Stimulated activated effector memory CD8-positive, alpha-beta T cell treated with anti-CD3 and anti-CD28 coated beads, Interleukin-12 subunit alpha, Interleukin-12 subunit beta, amount 100 ng/mL, for 72 hours (primary cell): ENCODE results near the gene KCNH8.
A peak's percentile ranks its signal among the peaks of the same experiment; 100 is the strongest.
"Not testable (repeated sequence)": the region's sequence is repeated elsewhere in the genome, so short reads cannot be mapped to it uniquely, and the experiment has no call there.

ENCODE experiments used
- ATAC-seq: fragments of 150-1000 bp; cut with Tn5 transposase; 2 replicates; pipeline ENCODE4 v1.10.0; 2021
- DNase-seq, 2 donors: peaks; one replicate each; pipeline ENCODE4 v3.0.0; 2021 to 2022; ENCODE audit warnings: low spot score in 2 of 2
- H3K27ac Mint-ChIP-seq: one replicate; pipeline ENCODE4 v1.8.0; 2022; ENCODE audit warnings: mild to moderate bottlenecking, mixed read lengths
- H3K36me3 Mint-ChIP-seq: one replicate; pipeline ENCODE4 v1.8.0; 2022; ENCODE audit warnings: mild to moderate bottlenecking, mixed read lengths
- H3K4me1 Mint-ChIP-seq: one replicate; pipeline ENCODE4 v1.8.0; 2022; ENCODE audit warnings: mixed read lengths
- H3K4me3 Mint-ChIP-seq: one replicate; pipeline ENCODE4 v1.8.0; 2022; ENCODE audit warnings: mild to moderate bottlenecking, mixed read lengths
- H3K9me3 Mint-ChIP-seq: one replicate; pipeline ENCODE4 v1.8.0; 2022; ENCODE audit warnings: mixed read lengths

The KCNH8 gene

GRCh38 chr3:19147905-19148767 lies at the start of gene KCNH8:
TSS of gene KCNH8 (plus strand) at chr3:19148510. CDS start at chr3:19148720, 210 bp downstream.
- H3K36me3 Mint-ChIP-seq: no peaks in the 10 kb centered on the region
- no peak within 1 kb of the TSS for H3K27ac Mint-ChIP-seq
- DNase-seq (peak in 1 of 2 donors; percentile 49), ATAC-seq (no peak)
- H3K4me1 Mint-ChIP-seq: peaks cover 26% of the 10 kb centered on the region
- peak within 1 kb of the TSS; percentile 81 for H3K4me3 Mint-ChIP-seq
- peaks cover 6% of the 10 kb centered on the region for H3K9me3 Mint-ChIP-seq

- not testable (repeated sequence) for H3K9me3 Mint-ChIP-seq, DNase-seq, ATAC-seq, H3K4me1 Mint-ChIP-seq, H3K36me3 Mint-ChIP-seq, H3K27ac Mint-ChIP-seq
- H3K4me3 Mint-ChIP-seq: peak overlapping the region; percentile 61
Observed at GRCh38 chr3:19102654-19103290, 45.5 kb upstream of the KCNH8 start.

- no peak for DNase-seq
- Mint-ChIP-seq H3K4me1 (no peaks in the 10 kb centered on the region), H3K9me3 (no peaks in the 10 kb centered on the region), H3K4me3 (peak overlapping the region; percentile 61), H3K36me3 (no peaks in the 10 kb centered on the region), H3K27ac (no peak overlapping the region)
- no peak for ATAC-seq
Observed at GRCh38 chr3:19103510-19103909, 44.8 kb upstream of the KCNH8 start.

DNA sequence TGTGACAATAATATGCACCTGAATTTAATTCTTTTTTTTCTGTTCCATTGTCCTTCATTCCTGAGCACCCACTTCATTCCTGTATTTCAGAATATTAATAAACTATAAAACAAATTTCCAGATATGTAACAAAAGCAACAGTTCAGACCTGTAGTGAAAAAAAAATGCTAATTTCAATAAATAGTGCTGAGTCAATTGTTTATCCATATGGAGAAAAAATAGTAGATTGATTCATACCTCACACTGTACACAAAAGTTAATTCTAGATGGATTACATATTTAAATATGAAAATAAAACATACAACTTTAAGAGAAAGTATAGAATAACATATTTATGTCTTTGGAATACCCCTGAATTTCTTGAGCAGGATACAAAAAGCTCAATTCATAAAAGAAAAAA lies 43.9 kb upstream of the KCNH8 start:
- Mint-ChIP-seq H3K4me3 (no peak overlapping the region), H3K36me3 (no peaks in the 10 kb centered on the region)

GRCh38 chr3:19105826-19106225 lies 42.5 kb upstream of the KCNH8 start:
- no peaks in the 10 kb centered on the region for H3K36me3 Mint-ChIP-seq
- no peaks in the 10 kb centered on the region for H3K4me1 Mint-ChIP-seq
- H3K4me3 Mint-ChIP-seq: no peak overlapping the region
- DNase-seq (no peak), ATAC-seq (no peak)
- no peaks in the 10 kb centered on the region for H3K9me3 Mint-ChIP-seq
- H3K27ac Mint-ChIP-seq: no peak overlapping the region

More for the DNA sequence above, 43.9 kb upstream of the KCNH8 start:
- no peak for ATAC-seq
- H3K4me1 Mint-ChIP-seq: no peaks in the 10 kb centered on the region
- DNase-seq: no peak
- no peak overlapping the region for H3K27ac Mint-ChIP-seq
- H3K9me3 Mint-ChIP-seq: no peaks in the 10 kb centered on the region

- no peak overlapping the region for H3K4me3 Mint-ChIP-seq
- H3K27ac Mint-ChIP-seq: no peak overlapping the region
- no peaks in the 10 kb centered on the region for H3K9me3 Mint-ChIP-seq
- ATAC-seq (peak; percentile 13), DNase-seq (no peak)
- H3K4me1 Mint-ChIP-seq: no peaks in the 10 kb centered on the region
- H3K36me3 Mint-ChIP-seq: no peaks in the 10 kb centered on the region
Observed at GRCh38 chr3:19106307-19106706, 42.0 kb upstream of the KCNH8 start.

DNA sequence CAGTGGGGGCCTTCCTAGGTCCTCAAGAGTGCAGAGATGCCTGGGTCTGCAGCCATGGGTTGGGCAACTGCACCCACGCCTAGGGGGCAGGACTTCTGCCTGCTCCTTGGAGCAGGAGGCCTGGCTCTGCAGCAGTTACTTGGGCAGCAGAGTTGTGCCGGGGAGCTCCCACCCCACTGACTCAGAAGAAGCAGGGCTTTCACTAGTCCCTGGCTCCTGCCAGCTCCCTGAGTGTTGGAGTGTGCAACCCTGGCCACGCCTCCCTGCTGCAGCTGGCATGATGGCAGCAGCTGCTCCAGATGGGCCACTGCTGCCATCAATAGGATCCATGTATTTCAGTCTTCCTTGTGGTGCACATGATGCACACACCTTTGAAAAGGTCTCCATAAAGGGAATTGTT lies 40.6 kb upstream of the KCNH8 start:
- Mint-ChIP-seq H3K4me3 (no peak overlapping the region), H3K27ac (no peak overlapping the region), H3K36me3 (no peaks in the 10 kb centered on the region), H3K4me1 (no peaks in the 10 kb centered on the region), H3K9me3 (no peaks in the 10 kb centered on the region)
- no peak for DNase-seq
- ATAC-seq: peak; percentile 32

- no peak for DNase-seq
- no peak overlapping the region for H3K4me3 Mint-ChIP-seq
- H3K4me1 Mint-ChIP-seq: no peaks in the 10 kb centered on the region
- ATAC-seq: no peak
- no peaks in the 10 kb centered on the region for H3K36me3 Mint-ChIP-seq
- no peak overlapping the region for H3K27ac Mint-ChIP-seq
- no peaks in the 10 kb centered on the region for H3K9me3 Mint-ChIP-seq
Observed at GRCh38 chr3:19110335-19110895, 37.9 kb upstream of the KCNH8 start.

DNA sequence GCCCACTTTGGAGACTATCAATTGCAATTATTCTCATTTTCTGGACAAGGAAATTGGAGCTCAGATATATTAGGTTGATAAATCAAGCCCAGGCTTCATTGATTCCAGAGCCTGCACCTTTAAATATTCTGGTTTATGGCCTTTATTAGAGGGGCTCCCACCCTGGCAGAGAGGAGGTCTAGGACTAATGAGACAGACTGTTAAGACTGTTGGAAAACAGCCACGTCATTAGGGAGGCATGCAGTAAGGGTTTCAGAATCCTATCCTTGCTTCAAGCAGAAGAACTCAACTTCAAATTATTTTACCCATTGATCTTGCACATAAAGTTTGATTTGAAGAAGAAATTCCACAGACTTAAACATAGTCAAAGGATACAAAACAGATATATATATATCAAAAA lies 33.8 kb upstream of the KCNH8 start:
- no peaks in the 10 kb centered on the region for H3K4me1 Mint-ChIP-seq
- no peaks in the 10 kb centered on the region for H3K36me3 Mint-ChIP-seq
- no peak overlapping the region for H3K4me3 Mint-ChIP-seq
- H3K27ac Mint-ChIP-seq: no peak overlapping the region
- ATAC-seq (no peak), DNase-seq (no peak)
- H3K9me3 Mint-ChIP-seq: no peaks in the 10 kb centered on the region

GRCh38 chr3:19116239-19116638 lies 32.1 kb upstream of the KCNH8 start:
- Mint-ChIP-seq H3K27ac (no peak overlapping the region), H3K36me3 (no peaks in the 10 kb centered on the region), H3K4me3 (no peak overlapping the region), H3K4me1 (no peaks in the 10 kb centered on the region), H3K9me3 (no peaks in the 10 kb centered on the region)
- DNase-seq: no peak
- ATAC-seq: no peak

DNA sequence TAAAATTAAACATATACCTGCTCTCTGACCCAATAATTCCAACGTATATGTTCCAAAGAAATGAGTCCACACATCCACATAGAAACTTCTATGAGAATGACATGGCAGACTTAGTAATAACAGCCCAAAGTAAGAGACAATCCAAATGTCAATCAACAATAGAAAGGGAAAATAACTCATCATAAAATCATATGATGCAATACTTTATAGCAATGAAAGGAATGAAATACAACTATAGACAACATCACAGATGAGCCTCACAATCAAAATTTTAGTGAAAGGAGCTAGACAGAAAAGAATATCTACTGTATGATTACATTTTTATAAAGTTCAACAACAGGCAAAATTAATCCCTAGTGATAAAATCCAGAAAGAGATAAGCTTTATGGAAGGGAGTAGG lies 23.6 kb upstream of the KCNH8 start:
- Mint-ChIP-seq H3K27ac (no peak overlapping the region), H3K36me3 (no peaks in the 10 kb centered on the region), H3K4me3 (no peak overlapping the region), H3K4me1 (no peaks in the 10 kb centered on the region), H3K9me3 (no peaks in the 10 kb centered on the region)
- no peak for DNase-seq
- no peak for ATAC-seq

- no peak for ATAC-seq
- peaks cover 3% of the 10 kb centered on the region for H3K9me3 Mint-ChIP-seq
- no peaks in the 10 kb centered on the region for H3K4me1 Mint-ChIP-seq
- no peak overlapping the region for H3K4me3 Mint-ChIP-seq
- H3K36me3 Mint-ChIP-seq: no peaks in the 10 kb centered on the region
- H3K27ac Mint-ChIP-seq: no peak overlapping the region
- DNase-seq: no peak
Observed at GRCh38 chr3:19139863-19140262, 8.4 kb upstream of the KCNH8 start.

DNA sequence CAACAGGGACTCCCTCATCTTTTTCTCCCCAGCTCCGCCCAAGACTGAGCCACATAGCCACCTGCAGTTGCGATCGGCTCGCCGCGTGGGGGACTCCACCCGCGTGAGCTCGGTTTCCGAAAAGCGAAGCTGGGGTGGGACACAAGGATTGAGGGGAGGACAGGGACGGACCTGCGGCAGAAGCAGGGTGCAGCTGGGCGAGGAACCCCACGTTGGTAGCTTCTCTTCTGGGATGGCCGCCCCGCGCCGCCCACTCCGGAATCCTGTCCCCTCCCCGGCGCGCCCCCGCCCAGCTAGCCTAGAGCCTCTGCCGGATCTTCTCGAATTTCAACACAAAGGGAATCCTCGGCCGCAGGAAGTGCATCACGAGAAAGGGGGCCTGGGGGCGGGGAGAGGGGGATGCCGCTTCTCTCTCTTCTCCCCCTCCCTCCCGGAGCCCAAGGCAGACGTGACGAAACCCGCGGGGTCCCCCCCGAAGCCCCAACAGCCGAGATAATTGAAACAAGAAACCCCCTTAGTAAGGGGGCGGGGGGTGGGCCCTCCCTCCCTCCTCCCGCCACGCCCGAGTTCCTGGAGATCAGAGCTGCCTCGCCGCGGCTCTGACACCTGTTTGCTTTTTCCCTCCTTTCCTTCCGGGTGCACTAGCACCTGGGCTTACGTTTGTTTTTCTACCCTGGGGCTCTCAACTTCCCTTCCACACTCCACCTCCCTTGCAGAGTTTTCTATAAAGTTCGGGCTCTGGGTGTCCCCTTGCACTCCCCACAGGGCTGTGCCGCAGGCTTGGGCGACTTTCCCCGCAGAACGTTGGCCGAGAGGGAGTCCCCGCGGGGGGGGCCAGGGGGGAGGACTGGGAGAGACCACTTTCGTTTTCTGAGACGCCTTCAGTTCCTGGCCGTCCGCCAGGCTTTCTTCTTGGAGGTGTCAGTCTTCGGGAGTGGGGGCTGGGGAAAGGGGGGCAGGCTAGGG lies 1.3 kb upstream of the KCNH8 start:
- Mint-ChIP-seq H3K27ac (no peak overlapping the region), H3K4me1 (peaks cover 26% of the 10 kb centered on the region), H3K36me3 (no peaks in the 10 kb centered on the region), H3K4me3 (peak overlapping the region; percentile 81), H3K9me3 (peaks cover 9% of the 10 kb centered on the region)
- DNase-seq: peak; percentile 12 to 60
- peak; percentile 78 for ATAC-seq

GRCh38 chr3:19148768-19149091 lies 420 bp downstream of the KCNH8 start:
- Mint-ChIP-seq H3K4me1 (peaks cover 26% of the 10 kb centered on the region), H3K36me3 (no peaks in the 10 kb centered on the region), H3K9me3 (peaks cover 6% of the 10 kb centered on the region), H3K4me3 (peak overlapping the region; percentile 81), H3K27ac (no peak overlapping the region)
- no peak for ATAC-seq
- no peak for DNase-seq

DNA sequence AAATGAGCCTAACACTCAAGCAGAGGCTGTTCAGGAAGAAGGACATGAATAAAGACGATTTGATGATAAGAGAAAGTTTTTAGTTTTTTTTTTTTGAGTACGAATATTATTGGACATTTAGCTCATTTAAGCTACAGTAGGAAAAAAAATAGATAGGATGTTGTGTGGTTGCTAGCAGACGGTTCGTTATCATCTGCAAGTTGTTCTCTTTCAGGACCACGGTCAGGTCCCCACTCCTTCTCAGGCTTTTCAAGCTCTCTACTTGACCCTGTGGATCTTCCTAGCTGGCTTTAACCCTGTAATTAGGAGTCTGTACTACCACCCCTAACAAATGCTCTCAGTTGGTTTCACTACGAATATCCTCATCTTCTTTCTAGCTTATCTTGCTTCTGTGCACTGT lies 1.1 kb downstream of the KCNH8 start:
- H3K27ac Mint-ChIP-seq: no peak overlapping the region
- peaks cover 26% of the 10 kb centered on the region for H3K4me1 Mint-ChIP-seq
- DNase-seq (no peak), ATAC-seq (no peak)
- H3K9me3 Mint-ChIP-seq: peaks cover 6% of the 10 kb centered on the region
- H3K36me3 Mint-ChIP-seq: no peaks in the 10 kb centered on the region
- no peak overlapping the region for H3K4me3 Mint-ChIP-seq
